ENCODE data around the gene STAC3.

The STAC3 gene

GRCh38 chr12:57225680-57226210, 25.2 kb downstream of the STAC3 start:
- DNase-seq (ENCODE audit: low spot score) = no peak
- in situ Hi-C loops (cut with MboI; ENCODE audit: low pct_unique_long_range_greater_than_20kb, low sequenced_read_pairs, unreplicated experiment) = no loop called here
- no peak for TF ChIP-seq CTCF (IDR thresholded peaks at IDR 0.05; ENCODE audit: extremely low read depth, insufficient read depth, missing control alignments)

- DNase-seq (ENCODE audit: low spot score) = no peak
Observed at GRCh38 chr12:57224973-57225679, 25.9 kb downstream of the STAC3 start.

GRCh38 chr12:57224278-57224972, 26.6 kb downstream of the STAC3 start:
- no peak for TF ChIP-seq CTCF (IDR thresholded peaks at IDR 0.05; ENCODE audit: extremely low read depth, insufficient read depth, missing control alignments)
- no peak for DNase-seq (ENCODE audit: low spot score)
- in situ Hi-C loops (cut with MboI; ENCODE audit: low pct_unique_long_range_greater_than_20kb, low sequenced_read_pairs, unreplicated experiment) = no loop called here

More at GRCh38 chr12:57224973-57225679, 25.9 kb downstream of the STAC3 start:
- in situ Hi-C loops (cut with MboI; ENCODE audit: low pct_unique_long_range_greater_than_20kb, low sequenced_read_pairs, unreplicated experiment) = no loop called here
- peak; percentile 86 for TF ChIP-seq CTCF (IDR thresholded peaks at IDR 0.05; ENCODE audit: extremely low read depth, insufficient read depth, missing control alignments)

- no peak for DNase-seq (ENCODE audit: low spot score)
- in situ Hi-C loops (cut with MboI; ENCODE audit: low pct_unique_long_range_greater_than_20kb, low sequenced_read_pairs, unreplicated experiment) = no loop called here
Observed at GRCh38 chr12:57223191-57224165, 27.5 kb downstream of the STAC3 start.

GRCh38 chr12:57222286-57223190, 28.4 kb downstream of the STAC3 start:
- DNase-seq (ENCODE audit: low spot score) = no peak
- in situ Hi-C loops (cut with MboI; ENCODE audit: low pct_unique_long_range_greater_than_20kb, low sequenced_read_pairs, unreplicated experiment) = no loop called here
- no peak for TF ChIP-seq CTCF (IDR thresholded peaks at IDR 0.05; ENCODE audit: extremely low read depth, insufficient read depth, missing control alignments)

More at GRCh38 chr12:57223191-57224165, 27.5 kb downstream of the STAC3 start:
- no peak for TF ChIP-seq CTCF (IDR thresholded peaks at IDR 0.05; ENCODE audit: extremely low read depth, insufficient read depth, missing control alignments)
